ENCODE measurements around the gene THEM5.
"Not testable (repeated sequence)": the region's sequence is repeated elsewhere in the genome, so short reads cannot be mapped to it uniquely, and the experiment has no call there.

THEM5 gene

GRCh38 chr1:151867765-151868411 lies 14.4 kb upstream of the THEM5 start:
- DNase-seq (ENCODE audit: low spot score), result no peak

GRCh38 chr1:151867321-151867720 lies 13.8 kb upstream of the THEM5 start:
- DNase-seq (ENCODE audit: low spot score), result no peak

GRCh38 chr1:151864411-151864810 lies 10.9 kb upstream of the THEM5 start:
- DNase-seq (ENCODE audit: low spot score), result no peak

- no peak for DNase-seq (ENCODE audit: low spot score)
Observed at GRCh38 chr1:151862604-151863003, 9.1 kb upstream of the THEM5 start.

GRCh38 chr1:151860504-151861187 lies 7.1 kb upstream of the THEM5 start:
- no peak for DNase-seq (ENCODE audit: low spot score)

- no peak for DNase-seq (ENCODE audit: low spot score)
Observed at GRCh38 chr1:151859891-151860293, 6.4 kb upstream of the THEM5 start.

GRCh38 chr1:151858886-151859665 lies 5.6 kb upstream of the THEM5 start:
- DNase-seq (ENCODE audit: low spot score), result no peak

GRCh38 chr1:151858030-151858746 lies 4.7 kb upstream of the THEM5 start:
- DNase-seq (ENCODE audit: low spot score), result no peak

GRCh38 chr1:151855933-151856332 lies 2.4 kb upstream of the THEM5 start:
- no peak for DNase-seq (ENCODE audit: low spot score)

- not testable (repeated sequence) for DNase-seq (ENCODE audit: low spot score)
Observed at GRCh38 chr1:151855516-151855915, 2.0 kb upstream of the THEM5 start.

- DNase-seq (ENCODE audit: low spot score), result no peak
Observed at GRCh38 chr1:151854658-151855057, 1.1 kb upstream of the THEM5 start.

- DNase-seq (ENCODE audit: low spot score), result no peak
Observed at GRCh38 chr1:151852733-151853132, 779 bp downstream of the THEM5 start.

- DNase-seq (ENCODE audit: low spot score), result no peak
Observed at GRCh38 chr1:151851886-151852285, 1.6 kb downstream of the THEM5 start.

- DNase-seq (ENCODE audit: low spot score), result no peak
Observed at GRCh38 chr1:151849871-151850270, 3.6 kb downstream of the THEM5 start.

- no peak for DNase-seq (ENCODE audit: low spot score)
Observed at GRCh38 chr1:151849126-151849525, 4.4 kb downstream of the THEM5 start.

- DNase-seq (ENCODE audit: low spot score), result no peak
Observed at GRCh38 chr1:151847867-151848596, 5.5 kb downstream of the THEM5 start.

GRCh38 chr1:151846686-151847237 lies 6.8 kb downstream of the THEM5 start:
- no peak for DNase-seq (ENCODE audit: low spot score)

- DNase-seq (ENCODE audit: low spot score), result no peak
Observed at GRCh38 chr1:151846062-151846568, 7.4 kb downstream of the THEM5 start.

GRCh38 chr1:151843398-151843797 lies 10.1 kb downstream of the THEM5 start:
- no peak for DNase-seq (ENCODE audit: low spot score)

- DNase-seq (ENCODE audit: low spot score), result no peak
Observed at GRCh38 chr1:151841141-151841540, 12.4 kb downstream of the THEM5 start.

GRCh38 chr1:151840421-151840820 lies 13.1 kb downstream of the THEM5 start:
- no peak for DNase-seq (ENCODE audit: low spot score)

All from CD4-positive, alpha-beta T cell treated with Interleukin-2 at 100 ng/mL for 4 hours (primary cell).